Measurements from ENCODE around the gene ACAD9.
"Not testable (repeated sequence)": the region's sequence is repeated elsewhere in the genome, so short reads cannot be mapped to it uniquely, and the experiment has no call there.

ACAD9 gene

GRCh38 chr3:128861491-128861890, 17.9 kb upstream of the ACAD9 start:
- no peak for DNase-seq (ENCODE audit: low spot score)

- peak; percentile 22 for DNase-seq (ENCODE audit: low spot score)
Observed at GRCh38 chr3:128863560-128863959, 15.9 kb upstream of the ACAD9 start.

- no peak for DNase-seq (ENCODE audit: low spot score)
Observed at GRCh38 chr3:128864351-128864811, 15.0 kb upstream of the ACAD9 start.

- DNase-seq (ENCODE audit: low spot score), result not testable (repeated sequence)
Observed at GRCh38 chr3:128864849-128865804, 14.3 kb upstream of the ACAD9 start.

- peak; percentile 31 for DNase-seq (ENCODE audit: low spot score)
Observed at GRCh38 chr3:128867200-128868125, 12.0 kb upstream of the ACAD9 start.

GRCh38 chr3:128870347-128870746, 9.1 kb upstream of the ACAD9 start:
- DNase-seq (ENCODE audit: low spot score), result peak; percentile 50

- DNase-seq (ENCODE audit: low spot score), result no peak
Observed at GRCh38 chr3:128872282-128872681, 7.1 kb upstream of the ACAD9 start.

GRCh38 chr3:128872744-128873143, 6.7 kb upstream of the ACAD9 start:
- no peak for DNase-seq (ENCODE audit: low spot score)

GRCh38 chr3:128873244-128874022, 6.0 kb upstream of the ACAD9 start:
- DNase-seq (ENCODE audit: low spot score), result no peak

GRCh38 chr3:128874481-128875180, 4.8 kb upstream of the ACAD9 start:
- DNase-seq (ENCODE audit: low spot score), result no peak

- peak; percentile 71 for DNase-seq (ENCODE audit: low spot score)
Observed at GRCh38 chr3:128875556-128876120, 3.8 kb upstream of the ACAD9 start.

GRCh38 chr3:128878011-128878457, 1.4 kb upstream of the ACAD9 start:
- no peak for DNase-seq (ENCODE audit: low spot score)

GRCh38 chr3:128878556-128879124, 780 bp upstream of the ACAD9 start:
- DNase-seq (ENCODE audit: low spot score), result peak; percentile 59

GRCh38 chr3:128879991-128880390, 571 bp downstream of the ACAD9 start:
- no peak for DNase-seq (ENCODE audit: low spot score)

GRCh38 chr3:128880455-128880854, 1.0 kb downstream of the ACAD9 start:
- DNase-seq (ENCODE audit: low spot score), result not testable (repeated sequence)

- DNase-seq (ENCODE audit: low spot score), result no peak
Observed at GRCh38 chr3:128881576-128881975, 2.2 kb downstream of the ACAD9 start.

- no peak for DNase-seq (ENCODE audit: low spot score)
Observed at GRCh38 chr3:128882719-128883118, 3.3 kb downstream of the ACAD9 start.

- DNase-seq (ENCODE audit: low spot score), result no peak
Observed at GRCh38 chr3:128884992-128885391, 5.6 kb downstream of the ACAD9 start.

GRCh38 chr3:128889139-128889894, 9.9 kb downstream of the ACAD9 start:
- no peak for DNase-seq (ENCODE audit: low spot score)
